H9 (cell line): Measurements from ENCODE around the gene NCOR2. TPM values are rescaled to one million over a fixed set of nuclear protein-coding genes. Genes with fewer than 3 reads are reported as not detected.
A peak's percentile ranks its signal among the peaks of the same experiment; 100 is the strongest.

Experiments used
- DNase-seq: peaks from one replicate; pipeline ENCODE4 v3.0.0-alpha.2; 2017
- H2AFZ ChIP-seq: one replicate; pipeline ENCODE4 v1.6.1; 2013; ENCODE audit warnings: mild to moderate bottlenecking, low read length, control low read depth, moderate library complexity
- H2AK5ac ChIP-seq: 2 replicates; pipeline ENCODE4 v1.6.1; 2013; ENCODE audit warnings: low read length, control low read depth, mixed read lengths; ENCODE audit not compliant: insufficient read length
- H2BK120ac ChIP-seq: one replicate; pipeline ENCODE4 v1.6.1; 2013; ENCODE audit warnings: low read depth, mild to moderate bottlenecking, low read length, control low read depth, inconsistent platforms; ENCODE audit not compliant: poor library complexity, severe bottlenecking
- H2BK12ac ChIP-seq: 2 replicates; pipeline ENCODE4 v1.6.1; 2013; ENCODE audit warnings: low read length, control low read depth, mixed read lengths, low read depth; ENCODE audit not compliant: insufficient read length
- H2BK15ac ChIP-seq: 2 replicates; pipeline ENCODE4 v1.6.1; 2013; ENCODE audit warnings: low read depth, low read length, control low read depth
- H2BK20ac ChIP-seq: one replicate; pipeline ENCODE4 v1.6.1; 2013; ENCODE audit warnings: low read depth, mild to moderate bottlenecking, low read length, control low read depth, inconsistent platforms; ENCODE audit not compliant: poor library complexity, severe bottlenecking
- H2BK5ac ChIP-seq: 2 replicates; pipeline ENCODE4 v1.6.1; 2013; ENCODE audit warnings: low read length, control low read depth, mixed read lengths; ENCODE audit not compliant: insufficient read length
- H3K14ac ChIP-seq: 2 replicates; pipeline ENCODE4 v1.6.1; 2013; ENCODE audit warnings: low read length, control low read depth; ENCODE audit not compliant: insufficient read depth
- H3K18ac ChIP-seq: 2 replicates; pipeline ENCODE4 v1.6.1; 2013; ENCODE audit warnings: low read depth, mild to moderate bottlenecking, mixed read lengths, low read length, control low read depth; ENCODE audit not compliant: insufficient read length
- H3K23ac ChIP-seq: 2 replicates; pipeline ENCODE4 v1.6.1; 2013; ENCODE audit warnings: low read length, control low read depth, mixed read lengths, low read depth; ENCODE audit not compliant: insufficient read length
- H3K23me2 ChIP-seq: 2 replicates; pipeline ENCODE4 v1.6.1; 2013; ENCODE audit warnings: low read depth, mild to moderate bottlenecking, mixed read lengths, low read length, control low read depth; ENCODE audit not compliant: insufficient read length, poor library complexity, severe bottlenecking
- H3K27ac ChIP-seq: 2 replicates; pipeline ENCODE4 v1.5.1; 2013; ENCODE audit warnings: low read length, control low read depth, mixed read lengths, low read depth; ENCODE audit not compliant: insufficient read length
- H3K27me3 ChIP-seq: 2 replicates; pipeline ENCODE4 v1.6.1; 2013; ENCODE audit warnings: low read length, control low read depth, inconsistent platforms; ENCODE audit not compliant: insufficient read depth
- H3K4ac ChIP-seq: 2 replicates; pipeline ENCODE4 v1.6.1; 2013; ENCODE audit warnings: low read depth, mild to moderate bottlenecking, control low read depth, inconsistent platforms, low read length, moderate library complexity
- H3K4me1 ChIP-seq: 2 replicates; pipeline ENCODE4 v1.6.1; 2013; ENCODE audit warnings: low read length, control low read depth, inconsistent platforms; ENCODE audit not compliant: insufficient read depth
- H3K4me2 ChIP-seq: 2 replicates; pipeline ENCODE4 v1.6.1; 2013; ENCODE audit warnings: low read length, control low read depth, mixed read lengths; ENCODE audit not compliant: insufficient read length, insufficient read depth
- H3K56ac ChIP-seq: 2 replicates; pipeline ENCODE4 v1.6.1; 2013; ENCODE audit warnings: low read depth, mild to moderate bottlenecking, mixed read lengths, low read length, control low read depth; ENCODE audit not compliant: insufficient read length
- H3K79me1 ChIP-seq: 2 replicates; pipeline ENCODE4 v1.6.1; 2013; ENCODE audit warnings: low read depth, mild to moderate bottlenecking, moderate library complexity, low read length, control low read depth, inconsistent platforms; ENCODE audit not compliant: insufficient read depth, poor library complexity, severe bottlenecking
- H3K79me2 ChIP-seq: 2 replicates; pipeline ENCODE4 v1.6.1; 2013; ENCODE audit warnings: low read length, control low read depth, inconsistent platforms; ENCODE audit not compliant: insufficient read depth
- H3K9ac ChIP-seq: 2 replicates; pipeline ENCODE4 v1.6.1; 2013; ENCODE audit warnings: low read length, control low read depth, mixed read lengths; ENCODE audit not compliant: insufficient read length; ENCODE audit errors: extremely low read depth
- H3K9me3 ChIP-seq: one replicate; pipeline ENCODE4 v1.6.1; 2013; ENCODE audit warnings: low read depth, low read length, inconsistent platforms; ENCODE audit not compliant: control insufficient read depth
- H3T11ph ChIP-seq: one replicate; pipeline ENCODE4 v1.6.1; 2013; ENCODE audit warnings: mild to moderate bottlenecking, low read length, control low read depth, inconsistent platforms
- H4K20me1 ChIP-seq: one replicate; pipeline ENCODE4 v1.6.1; 2013; ENCODE audit not compliant: control insufficient read depth, insufficient read length, insufficient read depth
- H4K5ac ChIP-seq: 2 replicates; pipeline ENCODE4 v1.6.1; 2013; ENCODE audit warnings: low read depth, mild to moderate bottlenecking, mixed read lengths, low read length, control low read depth; ENCODE audit not compliant: insufficient read length
- H4K8ac ChIP-seq: replicated peaks from 2 replicates; pipeline ENCODE4 v1.6.1; 2013; ENCODE audit warnings: low read length, control low read depth, mixed read lengths, low read depth; ENCODE audit not compliant: insufficient read length
- H4K91ac ChIP-seq: 2 replicates; pipeline ENCODE4 v1.6.1; 2013; ENCODE audit warnings: low read depth, mild to moderate bottlenecking, moderate library complexity, mixed read lengths, low read length, control low read depth; ENCODE audit not compliant: insufficient read length
- H3K27ac Mint-ChIP-seq, 3 experiments: 2 replicates in 2 of 3; 3 replicates in 1 of 3; pipeline ENCODE4 v1.8.0; 2020 to 2021; ENCODE audit warnings: mixed read lengths in 3 of 3, mild to moderate bottlenecking in 1 of 3, moderate library complexity in 1 of 3
- H3K27me3 Mint-ChIP-seq: 2 replicates; pipeline ENCODE4 v1.8.0; 2021; ENCODE audit warnings: low read depth, mild to moderate bottlenecking, moderate library complexity, mixed read lengths
- H3K36me3 Mint-ChIP-seq, 3 experiments: 2 replicates in 2 of 3; 3 replicates in 1 of 3; pipeline ENCODE4 v1.8.0; 2020 to 2021; ENCODE audit warnings: low read depth in 3 of 3, mixed read lengths in 3 of 3; ENCODE audit not compliant: insufficient read depth in 1 of 3
- H3K4me1 Mint-ChIP-seq, 2 experiments: 2 replicates each; pipeline ENCODE4 v1.8.0; 2020; ENCODE audit warnings: mixed read lengths in 2 of 2
- H3K4me3 Mint-ChIP-seq, 2 experiments: 2 replicates in 1 of 2; 3 replicates in 1 of 2; pipeline ENCODE4 v1.8.0; 2020 to 2021; ENCODE audit warnings: mild to moderate bottlenecking in 2 of 2, mixed read lengths in 2 of 2, moderate library complexity in 1 of 2
- H3K9me3 Mint-ChIP-seq, 2 experiments: 2 replicates in 1 of 2; 3 replicates in 1 of 2; pipeline ENCODE4 v1.8.0; 2020; ENCODE audit warnings: mild to moderate bottlenecking in 2 of 2, mixed read lengths in 2 of 2, moderate library complexity in 1 of 2
- CTCF ChIP-seq: fragments of 200-600 bp; sonication (generic); conservative IDR thresholded peaks from 3 replicates; pipeline ENCODE4 v1.8.0; 2021; ENCODE audit warnings: antibody characterized with exemption, mild to moderate bottlenecking
- WGBS: extraction: QIAGEN DNeasy Blood & Tissue Kit; methylation state at CpG from one replicate; pipeline ENCODE4 v1.1.7; 2013; ENCODE audit warnings: missing lambda C conversion rate, low lambda C conversion rate, mixed read lengths; ENCODE audit not compliant: insufficient read length; ENCODE audit errors: extremely low coverage; 5-methylcytosine and 5-hydroxymethylcytosine counted together
- total RNA-seq: library from RNA; stranded (reverse); gene quantifications from 2 replicates; pipeline ENCODE4 v1.2.1, GENCODE V29; 2021

The NCOR2 gene
- total RNA-seq, 1 experiment from 2014 or later, result 226 TPM

DNA sequence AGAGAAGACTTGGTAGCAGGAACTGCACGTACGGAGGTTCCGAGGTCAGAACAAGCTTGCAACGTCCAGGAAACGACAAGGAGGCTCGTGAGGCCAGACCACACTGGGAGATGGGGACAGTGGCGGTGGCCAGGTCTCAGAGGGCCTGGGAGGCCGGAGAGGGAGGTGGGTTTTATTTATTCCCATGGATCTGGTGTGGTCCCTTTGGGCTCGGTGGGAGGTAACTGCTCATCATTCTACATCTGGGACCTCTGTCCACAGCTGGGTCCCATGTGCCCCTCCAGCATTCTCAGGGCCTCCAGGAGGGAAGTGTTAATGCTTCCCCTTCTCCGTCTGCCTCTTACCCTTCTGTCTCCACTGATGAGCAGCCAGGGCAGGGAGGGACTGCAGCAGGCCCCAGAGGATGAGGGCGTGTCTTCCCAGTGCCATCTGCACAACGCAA is 35.7 kb upstream of the NCOR2 start:
- no peak for TF ChIP-seq CTCF
- no peak overlapping the region for H2BK120ac ChIP-seq
- H3K27me3 ChIP-seq, result no peaks in the 10 kb centered on the region
- no peak overlapping the region for H3K9ac ChIP-seq
- H3K4me1 Mint-ChIP-seq, result peaks cover 10 to 13% of the 10 kb centered on the region in 2 experiments
- no peak overlapping the region for H2BK5ac ChIP-seq
- WGBS, result no CpG with 5 or more reads among the region's 12 CpGs
- no peak overlapping the region for H3K4ac ChIP-seq
- no peak overlapping the region for H3K4me3 Mint-ChIP-seq
- no peak overlapping the region for H2AK5ac ChIP-seq
- peaks cover 2% of the 10 kb centered on the region for H3K27me3 Mint-ChIP-seq
- H3K9me3 Mint-ChIP-seq, result peaks cover 0 to 5% of the 10 kb centered on the region in 2 experiments; a peak in 3 of 5 replicates
- H3K27ac ChIP-seq, result no peak overlapping the region
- no peak overlapping the region for H2BK15ac ChIP-seq
- no peak overlapping the region for H4K5ac ChIP-seq
- peaks cover 0 to 11% (median 0%) of the 10 kb centered on the region in 3 experiments; a peak in 4 of 7 replicates for H3K36me3 Mint-ChIP-seq
- H3K79me1 ChIP-seq, result no peaks in the 10 kb centered on the region
- H3K23me2 ChIP-seq, result no peaks in the 10 kb centered on the region
- no peak overlapping the region for H2BK12ac ChIP-seq
- H3K18ac ChIP-seq, result no peak overlapping the region
- no peak overlapping the region for H2BK20ac ChIP-seq
- H3T11ph ChIP-seq, result no peak overlapping the region
- H3K56ac ChIP-seq, result no peak overlapping the region
- H3K27ac Mint-ChIP-seq, result peak overlapping the region in 1 of 3 experiments; percentile 14; a peak in 1 of 7 replicates
- no peak overlapping the region for H3K14ac ChIP-seq
- no peak overlapping the region for H2AFZ ChIP-seq
- H4K8ac ChIP-seq, result no peak overlapping the region
- H3K79me2 ChIP-seq, result no peaks in the 10 kb centered on the region
- no peak for DNase-seq
- peaks cover 2% of the 10 kb centered on the region for H4K20me1 ChIP-seq
- H3K9me3 ChIP-seq, result no peaks in the 10 kb centered on the region
- H3K4me2 ChIP-seq, result no peak overlapping the region
- no peak overlapping the region for H3K23ac ChIP-seq
- no peak overlapping the region for H4K91ac ChIP-seq
- H3K4me1 ChIP-seq, result no peaks in the 10 kb centered on the region
